Measurements from ENCODE around the gene UBA3.
A peak's percentile ranks its signal among the peaks of the same experiment; 100 is the strongest.

Gene UBA3

GRCh38 chr3:69080233-69080920 lies at the start of gene UBA3:
TSS of gene UBA3 (minus strand) at chr3:69080365. CDS start at chr3:69080353, 12 bp downstream.
- DNase-seq: peak; percentile 37

- no peak for DNase-seq
Measured at GRCh38 chr3:69129531-69129930, 49.4 kb upstream of the UBA3 start.

- DNase-seq: no peak
Measured at GRCh38 chr3:69128509-69128908, 48.3 kb upstream of the UBA3 start.

- no peak for DNase-seq
Measured at GRCh38 chr3:69126999-69127398, 46.8 kb upstream of the UBA3 start.

GRCh38 chr3:69126216-69126615 lies 46.1 kb upstream of the UBA3 start:
- no peak for DNase-seq

- no peak for DNase-seq
Measured at GRCh38 chr3:69122403-69122802, 42.2 kb upstream of the UBA3 start, which contains the start of gene LMOD3. TSS of gene LMOD3 (minus strand) at chr3:69122595. CDS start at chr3:69122386, 209 bp downstream.

GRCh38 chr3:69121950-69122349 lies 41.8 kb upstream of the UBA3 start:
- no peak for DNase-seq

GRCh38 chr3:69121513-69121912 lies 41.3 kb upstream of the UBA3 start:
- no peak for DNase-seq

GRCh38 chr3:69120879-69121464 lies 40.8 kb upstream of the UBA3 start:
- DNase-seq: peak; percentile 0

- DNase-seq: no peak
Measured at GRCh38 chr3:69119681-69120080, 39.5 kb upstream of the UBA3 start.

- DNase-seq: no peak
Measured at GRCh38 chr3:69119138-69119537, 39.0 kb upstream of the UBA3 start.

- DNase-seq: no peak
Measured at GRCh38 chr3:69118555-69118954, 38.4 kb upstream of the UBA3 start.

- DNase-seq: no peak
Measured at GRCh38 chr3:69116897-69117296, 36.7 kb upstream of the UBA3 start.

- no peak for DNase-seq
Measured at GRCh38 chr3:69116162-69116561, 36.0 kb upstream of the UBA3 start.

- DNase-seq: no peak
Measured at GRCh38 chr3:69115731-69116130, 35.6 kb upstream of the UBA3 start.

GRCh38 chr3:69113536-69113935 lies 33.4 kb upstream of the UBA3 start:
- no peak for DNase-seq

GRCh38 chr3:69110941-69111546 lies 30.9 kb upstream of the UBA3 start:
- DNase-seq: no peak

GRCh38 chr3:69108811-69109210 lies 28.6 kb upstream of the UBA3 start:
- DNase-seq: no peak

- no peak for DNase-seq
Measured at GRCh38 chr3:69107841-69108240, 27.7 kb upstream of the UBA3 start.

GRCh38 chr3:69105320-69105719 lies 25.2 kb upstream of the UBA3 start:
- DNase-seq: no peak

GRCh38 chr3:69104586-69104985 lies 24.4 kb upstream of the UBA3 start:
- no peak for DNase-seq

GRCh38 chr3:69103123-69103522 lies 23.0 kb upstream of the UBA3 start:
- DNase-seq: no peak

GRCh38 chr3:69102384-69102783 lies 22.2 kb upstream of the UBA3 start:
- DNase-seq: no peak

- no peak for DNase-seq
Measured at GRCh38 chr3:69099576-69099975, 19.4 kb upstream of the UBA3 start.

Data from NCI-H1694 treated with DMSO at 0.1 percent for 48 hours (cell line).